Gastrocnemius medialis (tissue), 4 donors: ENCODE data around the gene KIF7.

ENCODE experiments used
- CTCF ChIP-seq, 5 experiments: fragments of 450-650 bp in 3 of 5; fragments of 200-600 bp in 2 of 5; sonication (generic) in 2 of 5; IDR thresholded peaks in 4 of 5; conservative IDR thresholded peaks in 1 of 5; 1 replicate in 4 of 5; 2 replicates in 1 of 5; pipeline ENCODE4 v1.5.1; 2016 to 2019; ENCODE audit warnings: antibody characterized with exemption in 5 of 5, mild to moderate bottlenecking in 3 of 5, moderate library complexity in 3 of 5
- POLR2A ChIP-seq, 2 donors: fragments of 450-650 bp; IDR thresholded peaks; one replicate each; pipeline ENCODE4 v1.6.1; 2017; ENCODE audit warnings: antibody characterized with exemption in 2 of 2, mild to moderate bottlenecking in 2 of 2, moderate library complexity in 2 of 2

- TF ChIP-seq CTCF (IDR thresholded peaks at IDR 0.05 in 4 of 5, conservative IDR thresholded peaks at IDR 0.05 in 1 of 5) (no peak), POLR2A (IDR thresholded peaks at IDR 0.05) (no peak)
Measured at GRCh38 chr15:89677381-89677780, 22.1 kb upstream of the KIF7 start.
